ENCODE measurements around the gene PARVA.

PARVA gene

DNA sequence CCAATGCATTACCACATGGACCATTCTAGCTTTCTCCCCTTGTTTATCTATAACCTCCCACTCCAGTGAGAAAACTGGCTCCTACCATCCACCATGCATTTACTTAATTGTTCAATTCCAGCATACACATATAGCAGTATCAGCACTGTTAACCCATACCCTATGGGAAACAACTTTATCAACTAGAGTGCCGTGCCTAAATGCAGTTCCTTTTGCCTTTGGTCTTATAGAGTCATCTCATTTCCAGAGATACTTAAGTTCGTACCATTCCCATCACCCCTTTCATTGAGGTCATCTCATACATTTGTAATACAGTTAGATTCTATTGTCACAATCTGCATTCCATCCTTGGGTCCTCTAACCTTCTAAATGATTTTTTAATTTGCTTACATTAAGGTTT lies 86.9 kb downstream of the PARVA start:
- H3K27ac ChIP-seq: no peak overlapping the region
- no peak for TF ChIP-seq ZFX (IDR thresholded peaks at IDR 0.05; ENCODE audit: borderline replicate concordance)
- TF ChIP-seq CTCF (IDR thresholded peaks at IDR 0.05): no peak

DNA sequence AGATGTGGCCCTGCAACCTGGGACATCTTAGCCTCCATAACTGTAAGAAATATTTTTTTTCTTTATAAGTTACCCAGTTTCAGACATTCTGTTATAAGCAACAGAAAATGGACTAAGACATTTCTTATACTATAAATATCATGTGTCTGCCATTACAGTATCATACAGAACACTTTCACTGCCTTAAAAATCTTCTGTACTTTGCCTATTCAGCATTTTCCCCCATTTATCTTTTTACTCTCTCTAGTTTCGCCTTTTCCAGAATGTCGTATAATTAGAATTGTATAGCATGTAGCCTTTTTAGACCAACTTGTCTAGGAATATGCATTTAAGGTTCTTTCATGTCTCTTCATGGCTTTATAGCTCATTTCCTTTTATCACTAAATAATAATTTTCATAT lies 88.0 kb downstream of the PARVA start:
- TF ChIP-seq CTCF (IDR thresholded peaks at IDR 0.05): no peak
- TF ChIP-seq ZFX (IDR thresholded peaks at IDR 0.05; ENCODE audit: borderline replicate concordance): no peak
- no peak overlapping the region for H3K27ac ChIP-seq

DNA sequence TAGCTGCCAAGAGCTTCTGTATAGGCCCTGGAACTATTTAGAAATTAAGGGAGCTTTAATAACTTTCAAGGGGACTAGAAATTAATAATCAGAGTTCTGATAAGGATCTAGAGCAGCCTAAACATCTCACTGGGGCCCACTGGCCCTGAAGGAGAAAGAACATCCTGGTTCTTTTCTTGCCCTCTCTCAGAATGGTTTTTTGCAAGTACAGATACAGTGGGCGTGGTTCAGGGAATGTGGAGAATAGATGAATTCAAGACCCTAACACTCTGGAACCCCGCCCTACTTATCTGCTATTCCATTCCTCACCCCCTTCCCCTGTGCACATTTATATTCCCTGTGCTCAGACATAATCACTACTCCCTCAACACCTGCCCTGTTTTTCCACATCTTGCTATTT lies 90.2 kb downstream of the PARVA start:
- H3K27ac ChIP-seq: no peak overlapping the region
- TF ChIP-seq CTCF (IDR thresholded peaks at IDR 0.05): no peak
- no peak for TF ChIP-seq ZFX (IDR thresholded peaks at IDR 0.05; ENCODE audit: borderline replicate concordance)

GRCh38 chr11:12469451-12469850 lies 92.1 kb downstream of the PARVA start:
- H3K27ac ChIP-seq: no peak overlapping the region
- TF ChIP-seq CTCF (IDR thresholded peaks at IDR 0.05) (no peak), ZFX (IDR thresholded peaks at IDR 0.05; ENCODE audit: borderline replicate concordance) (no peak)

DNA sequence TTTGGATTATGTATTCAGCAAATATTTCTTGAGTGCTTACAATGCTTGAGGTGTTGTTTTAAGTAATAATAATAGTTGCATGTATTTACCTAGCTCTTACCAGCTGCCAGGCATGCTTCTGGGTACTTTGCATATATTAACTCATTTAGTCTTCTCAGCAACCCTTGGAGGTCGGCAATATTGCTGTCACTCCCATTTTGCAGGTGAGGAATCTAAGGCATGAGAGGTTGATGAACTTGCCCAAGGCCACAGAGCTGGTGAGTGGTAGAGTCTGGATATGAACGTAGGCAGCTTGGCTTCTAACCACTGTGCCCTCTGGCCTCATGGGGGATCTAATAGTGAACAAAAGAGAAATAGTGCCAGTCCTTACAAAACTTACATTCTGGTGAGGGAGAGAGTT lies 92.9 kb downstream of the PARVA start:
- no peak for TF ChIP-seq ZFX (IDR thresholded peaks at IDR 0.05; ENCODE audit: borderline replicate concordance)
- H3K27ac ChIP-seq: no peak overlapping the region

GRCh38 chr11:12472401-12473005 lies 95.1 kb downstream of the PARVA start:
- no peak overlapping the region for H3K27ac ChIP-seq
- TF ChIP-seq ZFX (IDR thresholded peaks at IDR 0.05; ENCODE audit: borderline replicate concordance): no peak
- no peak for TF ChIP-seq CTCF (IDR thresholded peaks at IDR 0.05)

DNA sequence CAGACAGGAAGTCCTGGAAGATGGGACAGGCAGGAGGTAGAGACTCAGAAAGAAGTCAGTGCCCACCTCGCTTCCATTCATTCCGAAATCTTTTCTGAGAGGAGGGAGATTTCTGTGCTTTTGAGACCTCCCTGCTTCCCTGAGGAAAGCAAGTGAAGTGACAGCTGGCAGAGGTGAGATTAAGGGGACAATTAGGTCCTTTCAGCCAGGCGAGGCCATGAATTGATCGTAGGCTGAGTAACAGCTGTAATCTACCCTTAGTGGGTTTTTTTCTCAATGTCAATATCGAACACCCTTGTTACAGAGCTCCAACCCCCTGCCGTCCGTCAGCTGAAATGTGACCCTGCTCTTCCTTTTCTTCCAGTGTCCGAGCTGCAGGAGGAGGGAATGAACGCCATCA lies 96.0 kb downstream of the PARVA start:
- H3K27ac ChIP-seq: no peak overlapping the region
- TF ChIP-seq CTCF (IDR thresholded peaks at IDR 0.05): no peak
- no peak for TF ChIP-seq ZFX (IDR thresholded peaks at IDR 0.05; ENCODE audit: borderline replicate concordance)

GRCh38 chr11:12474871-12475270 lies 97.5 kb downstream of the PARVA start:
- H3K27ac ChIP-seq: no peak overlapping the region
- no peak for TF ChIP-seq ZFX (IDR thresholded peaks at IDR 0.05; ENCODE audit: borderline replicate concordance)
